Endothelial cell of umbilical vein (primary cell): ENCODE measurements around the gene RNF222. TPM values are rescaled to one million over a fixed set of nuclear protein-coding genes. Genes with fewer than 3 reads are reported as not detected.

Experiments
- BruUV-seq: library from RNA; stranded (reverse); fragments of 400-500 nt; replicated peaks from 2 replicates; lab custom pipeline; 2021; lab: Mats Ljungman, UMichigan
- CTCF ChIA-PET: fragments of 300-600, 350-600 bp; sonication (Branson Sonifier 250); formaldehyde crosslinking; loops from one replicate; lab custom pipeline; 2021; ENCODE audit warnings: antibody characterized with exemption, inconsistent platforms; lab: Charles Lee
- POLR2A ChIA-PET: fragments of 300-600, 350-600 bp; sonication (Branson Sonifier 250); formaldehyde crosslinking; loops from one replicate; lab custom pipeline; 2021; ENCODE audit warnings: antibody characterized with exemption, inconsistent platforms; lab: Charles Lee
- DNase-seq: peaks from one replicate; pipeline ENCODE4 v3.0.0-alpha.2; 2011; ENCODE audit warnings: low read depth, low spot score
- FAIRE-seq: peaks from 2 replicates; lab custom pipeline; 2011; peaks lifted over from hg19 to GRCh38; lab: Jason Lieb, UNC
- H2AFZ ChIP-seq: 2 replicates; pipeline ENCODE4 v1.6.0; 2012; ENCODE audit warnings: low read depth, low read length, control low read depth, inconsistent platforms
- H3K27ac ChIP-seq: 2 replicates; pipeline ENCODE4 v1.5.1; 2011; ENCODE audit warnings: low read depth, mild to moderate bottlenecking, control low read depth, low read length, moderate library complexity; ENCODE audit not compliant: insufficient read depth
- H3K27me3 ChIP-seq, 2 experiments: 2 replicates each; pipeline versions ENCODE4 v1.6.0 to v1.6.1; 2011; ENCODE audit warnings: low read length in 2 of 2, mixed read lengths in 1 of 2; ENCODE audit not compliant: control insufficient read depth in 2 of 2, insufficient read depth in 2 of 2
- H3K36me3 ChIP-seq, 2 experiments: 2 replicates in 1 of 2; 3 replicates in 1 of 2; pipeline ENCODE4 v1.5.1; 2011; ENCODE audit warnings: low read length in 2 of 2, mild to moderate bottlenecking in 1 of 2, moderate library complexity in 1 of 2; ENCODE audit not compliant: control insufficient read depth in 2 of 2, insufficient read depth in 2 of 2; ENCODE audit errors: extremely low read depth in 1 of 2
- H3K4me1 ChIP-seq: 3 replicates; pipeline ENCODE4 v1.5.1; 2011; ENCODE audit warnings: mild to moderate bottlenecking, low read length; ENCODE audit not compliant: control insufficient read depth, insufficient read depth; ENCODE audit errors: extremely low read depth
- H3K4me2 ChIP-seq: 2 replicates; pipeline ENCODE4 v1.6.1; 2011; ENCODE audit warnings: low read length, control low read depth, mixed read lengths; ENCODE audit not compliant: insufficient read depth
- H3K4me3 ChIP-seq, 3 experiments: fragments of 200-600 bp in 1 of 3; sonication (generic), shearing (Covaris generic) in 1 of 3; replicated peaks in 1 of 3; 2 replicates each; pipeline ENCODE4 v1.5.1; 2011 to 2016; ENCODE audit warnings: control low read depth in 3 of 3, low read length in 3 of 3, mild to moderate bottlenecking in 2 of 3, inconsistent platforms in 1 of 3, low read depth in 1 of 3, moderate library complexity in 1 of 3; ENCODE audit not compliant: insufficient read depth in 1 of 3
- H3K79me2 ChIP-seq: 2 replicates; pipeline ENCODE4 v1.6.0; 2012; ENCODE audit warnings: low read length, inconsistent platforms; ENCODE audit not compliant: control insufficient read depth, insufficient read depth
- H3K9ac ChIP-seq: replicated peaks from 2 replicates; pipeline ENCODE3; 2011; ENCODE audit warnings: low read length, control low read depth; ENCODE audit not compliant: insufficient read depth; ENCODE audit errors: extremely low read depth
- H3K9me1 ChIP-seq: replicated peaks from 3 replicates; pipeline ENCODE4 v1.6.0; 2011; ENCODE audit warnings: mild to moderate bottlenecking, low read length; ENCODE audit not compliant: control insufficient read depth, insufficient read depth; ENCODE audit errors: extremely low read depth
- H3K9me3 ChIP-seq: replicated peaks from 2 replicates; pipeline ENCODE4 v1.5.1; 2012; ENCODE audit warnings: low read length, inconsistent platforms; ENCODE audit not compliant: control insufficient read depth, insufficient read depth
- H4K20me1 ChIP-seq: replicated peaks from 2 replicates; pipeline ENCODE3; 2011; ENCODE audit warnings: mild to moderate bottlenecking, low read length; ENCODE audit not compliant: control insufficient read depth, insufficient read depth; ENCODE audit errors: extremely low read depth
- CTCF ChIP-seq, 2 donors: IDR thresholded peaks; 1 replicate in 1 of 2; 2 replicates in 1 of 2; pipeline ENCODE4 v1.5.1; 2011; ENCODE audit warnings: low read length in 2 of 2, mild to moderate bottlenecking in 2 of 2, moderate library complexity in 2 of 2, control low read depth in 1 of 2, inconsistent platforms in 1 of 2, low read depth in 1 of 2; ENCODE audit not compliant: insufficient read depth in 1 of 2; ENCODE audit errors: extremely low read depth in 1 of 2
- EZH2 ChIP-seq: IDR thresholded peaks from 2 replicates; pipeline ENCODE4 v1.6.1; 2012; ENCODE audit warnings: borderline replicate concordance, low read depth, mild to moderate bottlenecking, moderate library complexity, low read length, inconsistent platforms; ENCODE audit not compliant: severe bottlenecking
- FOS ChIP-seq: IDR thresholded peaks from 2 replicates; pipeline ENCODE4 v1.6.1; 2011; ENCODE audit warnings: mild to moderate bottlenecking, low read length, moderate library complexity, borderline replicate concordance; ENCODE audit not compliant: insufficient read depth
- JUN ChIP-seq: IDR thresholded peaks from 2 replicates; pipeline ENCODE4 v1.6.1; 2011; ENCODE audit warnings: borderline replicate concordance, low read depth; ENCODE audit not compliant: insufficient read length, insufficient read depth
- MAX ChIP-seq: IDR thresholded peaks from 2 replicates; pipeline ENCODE4 v1.6.1; 2011; ENCODE audit not compliant: insufficient read depth, insufficient read length
- POLR2AphosphoS5 ChIP-seq: IDR thresholded peaks from 2 replicates; pipeline ENCODE4 v1.6.1; 2012; ENCODE audit warnings: low read depth, mild to moderate bottlenecking, control low read depth, low read length, moderate library complexity; ENCODE audit not compliant: insufficient read depth
- dilution Hi-C: fragments of 300-500 bp; cut with MboI; formaldehyde crosslinking; loops from one replicate; pipeline ENCODE4 v1.15.0; 2019; ENCODE audit warnings: low sequenced_read_pairs; ENCODE audit not compliant: extremely low pct_ligation_motif_present
- intact Hi-C: fragments of 100-400 bp; cut with micrococcal nuclease; formaldehyde crosslinking; loops from one replicate; pipeline ENCODE4 v1.10.0; 2022
- polyA plus RNA-seq, 4 experiments: library from polyadenylated mRNA; depleted of rRNA in 3 of 4; stranded (reverse) in 3 of 4; unstranded in 1 of 4; fragments of >200 nt; gene quantifications; 2 replicates each; pipeline versions ENCODE4 v1.2.1 to v1.2.3, GENCODE V29; 2011 to 2012; ENCODE audit warnings: missing spikeins in 1 of 4
- total RNA-seq: library from RNA; stranded (reverse); gene quantifications from 2 replicates; pipeline ENCODE4 v1.2.3, GENCODE V29; 2021

The RNF222 gene
- total and polyA plus RNA-seq, 2 donors (not counting 3 experiments of a cell fraction or from before 2014, with no cell fraction given) = not detected

- H3K9ac ChIP-seq = peak overlapping the region; percentile 43
- H3K79me2 ChIP-seq = no peaks in the 10 kb centered on the region
- CTCF ChIA-PET = no interaction called here
- H3K4me1 ChIP-seq = peaks cover 29% of the 10 kb centered on the region
- DNase-seq (peak; percentile 91), FAIRE-seq (peak; percentile 96)
- H3K27ac ChIP-seq = peak overlapping the region; percentile 87
- H2AFZ ChIP-seq = no peak overlapping the region
- peaks cover 4 to 10% of the 10 kb centered on the region in 2 experiments for H3K36me3 ChIP-seq
- no peak overlapping the region for H3K4me3 ChIP-seq
- dilution Hi-C loops = no loop called here
- H3K9me3 ChIP-seq = no peaks in the 10 kb centered on the region
- TF ChIP-seq FOS = no peak
- no peak for TF ChIP-seq CTCF (IDR thresholded peaks at IDR 0.05; ENCODE audit: extremely low read depth in 1 of 2, insufficient read depth in 1 of 2, low read depth in 1 of 2, low read length in 2 of 2)
- no peak for TF ChIP-seq EZH2
- TF ChIP-seq MAX = no peak
- TF ChIP-seq JUN = peak; percentile 76
- no peaks in the 10 kb centered on the region for H3K9me1 ChIP-seq
- H3K4me2 ChIP-seq = peak overlapping the region; percentile 44
- H4K20me1 ChIP-seq = no peaks in the 10 kb centered on the region
- no TSS peak for BruUV-seq
- intact Hi-C loops = no loop called here
- H3K27me3 ChIP-seq = no peaks in the 10 kb centered on the region
- POLR2A ChIA-PET = no interaction called here
Observed at GRCh38 chr17:8366231-8366630, 31.4 kb downstream of the RNF222 start.

DNA sequence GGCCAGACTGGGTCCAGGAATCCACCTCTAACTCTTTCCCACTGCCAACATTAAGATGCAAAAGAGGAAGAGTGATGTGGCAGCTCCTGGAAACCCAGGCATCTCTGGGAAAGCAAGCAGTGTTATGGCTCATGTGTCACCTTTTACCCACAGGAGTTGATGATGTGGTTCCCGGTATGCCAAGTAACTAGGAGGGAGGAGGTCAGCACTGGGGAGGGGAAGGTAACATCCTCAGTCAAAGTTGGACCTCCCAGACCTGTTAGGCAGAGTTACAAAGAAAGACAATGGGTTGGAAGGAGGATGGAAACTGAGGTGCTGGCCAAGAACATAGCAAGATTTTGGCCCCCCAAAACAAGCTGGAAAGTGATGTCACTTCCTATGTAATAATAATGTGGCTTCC lies 32.5 kb downstream of the RNF222 start:
- H3K27me3 ChIP-seq = no peaks in the 10 kb centered on the region
- H3K4me1 ChIP-seq = peaks cover 37% of the 10 kb centered on the region
- DNase-seq = peak; percentile 70
- H3K27ac ChIP-seq = peak overlapping the region; percentile 87
- peaks cover 4 to 10% of the 10 kb centered on the region in 2 experiments for H3K36me3 ChIP-seq
- no peaks in the 10 kb centered on the region for H3K79me2 ChIP-seq
- BruUV-seq = no TSS peak
- H4K20me1 ChIP-seq = no peaks in the 10 kb centered on the region
- H3K9ac ChIP-seq = no peak overlapping the region
- POLR2A ChIA-PET = no interaction called here
- no peaks in the 10 kb centered on the region for H3K9me3 ChIP-seq
- TF ChIP-seq POLR2AphosphoS5 (peak; percentile 22), MAX (no peak), FOS (peak; percentile 25)
- peak; percentile 64 for FAIRE-seq
- peak overlapping the region; percentile 0 for H2AFZ ChIP-seq
- H3K9me1 ChIP-seq = no peaks in the 10 kb centered on the region
- intact Hi-C loops = no loop called here
- dilution Hi-C loops = no loop called here
- CTCF ChIA-PET = interaction anchor here (1.2 kb wide), 1 partner anchor 19 kb away, joined by 4 read pairs; no protein-coding TSS in a partner anchor
- peak overlapping the region; percentile 0 for H3K4me2 ChIP-seq
- H3K4me3 ChIP-seq = no peak overlapping the region
